Inflammatory macrophage treated with lipopolysaccharide for 1 hour (primary cell): ENCODE measurements around the gene MYO3B.
"Not testable (repeated sequence)": the region's sequence is repeated elsewhere in the genome, so short reads cannot be mapped to it uniquely, and the experiment has no call there.

Source experiments
- DNase-seq, 2 donors: peaks; one replicate each; pipeline ENCODE4 v3.0.0-alpha.2; 2020 to 2022

The MYO3B gene

GRCh38 chr2:170386554-170386953 is 208.6 kb downstream of the MYO3B start:
- no peak for DNase-seq

DNA sequence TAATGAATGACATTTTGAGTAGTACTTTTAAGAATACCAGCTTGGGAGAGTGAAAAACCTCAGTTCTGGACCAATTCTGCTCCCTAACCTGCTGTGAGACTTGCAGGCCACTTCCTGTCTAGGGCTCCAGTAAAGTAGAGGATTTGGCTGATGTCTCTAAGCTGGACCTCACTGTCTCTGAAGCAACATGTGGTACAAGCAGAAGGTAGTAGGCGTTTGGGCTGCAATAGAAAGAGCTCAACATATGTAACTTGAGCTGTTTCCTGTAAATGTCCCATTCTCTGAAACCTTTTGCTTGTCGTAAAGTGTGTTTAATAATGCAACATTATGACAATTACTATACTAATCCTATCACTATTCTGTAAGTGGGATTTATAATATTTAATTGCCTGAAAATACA is 213.1 kb downstream of the MYO3B start:
- no peak for DNase-seq

- DNase-seq, result no peak
Observed at GRCh38 chr2:170391697-170392096, 213.8 kb downstream of the MYO3B start.

- no peak for DNase-seq
Observed at GRCh38 chr2:170393861-170394498, 216.0 kb downstream of the MYO3B start.

DNA sequence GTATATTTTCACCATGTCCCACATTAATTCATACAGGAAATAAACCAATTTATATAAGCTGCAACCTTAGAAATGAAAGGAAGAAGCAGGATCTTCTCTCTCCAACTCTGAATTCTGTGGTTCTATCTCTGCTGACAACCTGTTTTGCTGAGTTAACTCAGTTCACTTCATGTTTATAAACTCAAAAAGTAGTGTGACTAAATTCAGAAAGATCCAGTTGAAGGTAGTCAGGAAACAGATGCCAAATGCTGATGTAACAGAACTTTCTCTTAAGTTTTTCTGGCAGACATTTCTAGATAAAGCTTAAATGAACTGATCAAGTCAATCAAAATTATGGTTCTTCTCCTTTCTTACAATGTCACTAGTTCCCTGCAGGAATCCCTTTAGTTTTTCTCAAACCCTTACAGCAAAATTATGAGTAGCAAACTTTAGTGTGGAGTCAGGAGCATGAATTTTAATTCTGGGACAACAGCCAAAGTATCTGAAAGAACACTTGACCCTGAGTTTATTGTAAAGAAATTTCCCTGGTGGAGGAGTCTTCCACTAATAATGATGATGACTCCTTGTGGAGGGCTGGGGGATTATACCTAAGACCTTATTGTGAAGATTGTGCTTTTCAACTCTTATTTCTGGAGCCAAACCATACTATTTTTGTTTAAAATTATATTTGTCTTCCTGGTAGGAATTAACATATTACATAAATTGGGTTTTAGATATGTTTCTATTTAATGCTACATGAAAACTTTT is 216.9 kb downstream of the MYO3B start:
- no peak for DNase-seq

DNA sequence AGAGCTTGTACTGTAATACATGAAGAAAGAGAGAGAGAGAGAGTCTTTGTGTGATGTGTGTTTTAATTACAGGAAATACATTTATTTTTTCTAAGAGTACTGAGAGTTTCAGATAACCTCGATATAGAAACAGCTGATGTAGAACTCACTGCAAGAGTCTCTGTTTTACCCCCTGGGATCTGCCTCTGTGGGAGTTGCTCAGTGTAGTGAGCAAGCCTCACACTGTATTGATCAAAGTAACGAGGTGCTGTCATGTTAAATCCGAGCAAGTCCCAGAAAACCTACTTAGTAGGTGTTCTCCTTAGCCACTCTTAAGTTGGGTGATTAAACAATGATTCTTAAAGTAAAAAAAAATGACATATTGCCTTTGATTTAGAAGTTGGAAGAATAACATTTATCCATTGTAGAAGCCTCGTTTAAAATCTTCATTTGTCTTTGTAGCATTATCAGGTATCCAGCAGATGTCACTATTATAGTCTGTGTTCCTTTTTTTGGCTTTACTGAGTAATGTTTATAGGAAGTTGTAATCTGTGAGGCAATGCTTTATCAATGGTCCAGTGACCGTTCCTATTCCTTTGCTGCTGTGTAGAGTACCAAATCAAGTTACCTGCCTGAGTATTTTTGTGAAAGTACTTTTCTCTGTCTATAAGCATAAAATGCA is 219.0 kb downstream of the MYO3B start:
- peak; percentile 15 to 35 for DNase-seq

GRCh38 chr2:170401187-170401586 is 223.2 kb downstream of the MYO3B start:
- DNase-seq, result no peak

DNA sequence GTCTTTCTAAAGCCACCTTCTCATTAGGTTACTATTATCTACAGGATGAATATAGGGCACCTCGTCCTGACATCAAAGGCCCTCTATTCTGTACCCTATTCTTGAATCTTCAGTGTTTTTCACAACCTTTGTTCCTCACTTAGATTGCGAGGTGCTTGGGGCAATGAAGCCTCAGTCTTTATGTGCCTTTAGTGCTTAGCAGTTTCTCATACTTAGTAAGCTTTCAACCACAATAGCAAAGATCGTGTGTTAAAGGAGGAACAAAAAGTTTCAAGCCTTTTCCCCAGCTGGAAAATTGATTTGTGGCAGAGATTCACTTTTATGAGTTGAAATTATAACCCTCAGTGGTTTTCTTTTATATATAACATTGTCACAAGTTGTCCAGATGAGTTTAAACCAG is 226.9 kb downstream of the MYO3B start:
- DNase-seq, result no peak

DNA sequence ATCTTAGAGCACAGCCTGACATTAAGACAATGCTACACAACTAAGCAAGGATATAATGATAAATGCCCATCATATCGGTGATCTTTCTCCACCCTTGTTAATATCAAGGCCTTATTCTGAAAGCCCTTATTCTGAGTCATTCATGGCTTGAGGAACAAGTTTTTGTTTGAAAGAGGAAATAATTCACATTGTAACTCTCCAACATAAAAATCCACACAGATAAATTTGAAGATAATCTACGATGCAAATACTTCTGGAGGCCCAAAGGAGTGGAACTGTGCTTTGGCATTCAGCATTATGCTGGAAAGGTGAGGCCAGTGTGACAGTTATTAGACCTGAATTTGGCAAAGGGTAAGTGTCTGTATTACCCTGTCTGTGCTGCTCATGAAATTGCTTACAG is 227.4 kb downstream of the MYO3B start:
- DNase-seq, result no peak

DNA sequence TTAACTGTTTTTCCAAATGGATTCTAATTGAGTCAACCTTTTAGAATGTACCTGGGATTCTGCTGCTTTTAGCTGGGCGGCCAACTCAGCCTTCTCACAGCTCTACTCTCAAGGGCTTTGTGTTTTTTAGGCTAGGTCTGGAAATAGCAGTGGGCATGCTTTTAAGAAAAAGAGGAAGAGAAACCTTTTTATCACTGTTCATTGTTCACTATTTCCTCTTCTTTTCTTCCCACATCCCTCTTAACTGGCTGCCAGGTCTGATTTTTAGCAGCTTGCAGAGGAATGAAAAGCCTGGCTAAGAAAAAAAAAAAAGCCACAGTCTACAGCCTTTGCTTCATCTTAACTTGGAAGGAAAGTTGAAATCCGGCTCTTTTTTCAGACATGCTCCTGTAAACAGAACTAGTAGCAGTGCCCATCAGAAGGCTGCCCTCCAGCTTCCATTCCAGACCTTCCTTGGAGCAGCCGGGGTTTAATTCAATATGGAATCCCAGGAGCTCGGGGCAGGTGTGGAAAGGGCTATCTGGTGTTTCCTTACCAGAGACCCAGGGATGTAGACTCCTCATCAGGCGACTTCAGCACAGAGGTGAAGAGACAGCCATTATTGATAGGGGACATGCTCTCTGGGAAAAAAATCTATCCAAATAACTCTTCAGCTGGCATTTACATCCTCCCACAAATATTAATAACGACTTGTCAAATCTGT is 230.7 kb downstream of the MYO3B start:
- DNase-seq, result peak in 1 of 2 donors; percentile 10

DNA sequence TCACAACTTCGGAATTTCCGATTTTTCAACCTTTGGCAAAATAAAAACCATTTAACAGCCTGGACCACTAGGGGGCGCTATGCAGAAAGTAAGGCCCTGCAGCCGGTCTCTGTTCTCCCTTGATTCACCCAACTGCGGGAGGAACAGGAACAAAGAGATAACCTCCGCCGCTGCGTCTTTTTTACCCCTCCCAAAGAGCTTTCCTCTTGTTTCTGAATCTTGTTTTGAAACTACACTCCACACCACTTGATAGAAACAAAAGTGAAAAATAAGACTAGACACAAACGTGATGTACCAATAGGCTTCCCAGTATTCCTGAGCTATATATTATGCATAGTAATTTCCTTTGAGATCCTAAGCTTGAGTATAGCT is 231.2 kb downstream of the MYO3B start:
- peak; percentile 75 to 97 for DNase-seq

GRCh38 chr2:170411660-170412059 is 233.7 kb downstream of the MYO3B start:
- no peak for DNase-seq

DNA sequence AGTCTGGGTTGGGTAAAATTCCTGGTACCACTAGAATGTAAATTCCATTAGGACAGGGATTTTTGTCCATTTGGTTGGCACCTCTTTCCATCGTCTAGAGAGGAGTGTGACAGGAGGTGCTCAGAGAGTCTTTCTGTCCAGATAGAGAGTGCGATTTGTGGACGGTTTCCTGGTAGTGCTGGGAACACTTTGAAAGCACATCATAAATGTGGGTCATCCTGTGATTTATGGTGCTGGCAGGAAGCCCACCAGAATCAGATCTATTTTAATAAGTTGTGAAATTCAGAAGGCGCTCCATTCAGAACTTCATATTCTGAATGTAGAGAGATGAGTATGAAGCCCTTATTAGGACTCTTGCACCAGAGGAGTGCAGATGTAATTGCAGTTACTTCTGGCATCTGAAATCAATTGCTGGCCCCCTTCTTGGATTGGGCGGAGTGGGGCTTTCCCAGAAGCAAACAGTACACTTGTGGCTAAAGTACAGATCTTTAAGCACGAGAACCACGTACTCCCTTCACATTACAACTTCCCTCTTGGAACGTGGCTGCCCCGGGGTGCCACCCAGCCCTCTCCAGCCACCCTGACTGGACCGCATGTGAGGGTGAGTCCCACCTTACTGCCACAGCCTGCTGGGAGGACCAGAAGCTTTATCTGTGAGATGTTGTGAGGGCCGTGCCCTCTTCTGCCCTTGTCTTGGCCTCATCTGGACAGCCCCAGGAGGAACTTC is 243.2 kb downstream of the MYO3B start:
- no peak for DNase-seq

- no peak for DNase-seq
Observed at GRCh38 chr2:170423919-170424318, 246.0 kb downstream of the MYO3B start.

- peak; percentile 10 to 43 for DNase-seq
Observed at GRCh38 chr2:170425281-170425751, 247.4 kb downstream of the MYO3B start.

- no peak for DNase-seq
Observed at GRCh38 chr2:170428868-170429267, 250.9 kb downstream of the MYO3B start.

DNA sequence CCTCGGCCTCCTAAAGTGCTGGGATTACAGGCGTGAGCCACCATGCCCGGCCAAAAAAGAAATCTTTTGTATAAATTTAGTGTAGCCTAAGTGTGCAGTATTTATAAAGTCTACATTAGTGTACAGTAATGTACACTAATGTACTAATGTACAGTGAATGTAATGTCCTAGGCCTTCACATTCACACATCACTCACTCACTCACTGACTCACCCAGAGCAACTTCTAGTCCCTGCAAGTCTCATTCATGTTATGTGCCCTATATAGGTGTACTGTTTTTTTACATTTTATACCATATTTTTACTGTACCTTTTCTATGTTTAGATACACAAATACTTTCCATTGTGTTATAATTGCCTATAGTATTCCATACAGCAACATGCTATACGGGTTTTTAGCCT is 254.9 kb downstream of the MYO3B start:
- DNase-seq, result no peak

GRCh38 chr2:170433448-170433847 is 255.5 kb downstream of the MYO3B start:
- no peak for DNase-seq

DNA sequence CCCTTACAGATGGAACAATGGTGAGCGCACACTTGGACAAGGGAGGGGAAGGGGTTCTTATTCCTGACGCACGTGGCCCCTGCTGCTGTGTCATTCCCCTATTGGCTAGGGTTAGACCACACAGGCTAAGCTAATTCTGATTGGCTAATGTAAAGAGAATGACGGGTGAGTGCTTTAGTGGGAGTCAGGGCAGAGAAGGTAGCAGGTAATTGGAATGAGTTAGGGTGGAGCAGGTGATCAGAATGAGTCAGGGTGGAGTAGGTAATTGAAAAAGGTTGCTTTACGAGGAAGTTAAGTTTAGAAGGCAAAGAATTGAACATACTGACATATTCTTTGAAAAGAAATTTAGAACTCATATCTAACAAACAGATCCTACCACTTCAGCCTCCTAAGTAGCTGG is 256.4 kb downstream of the MYO3B start:
- DNase-seq, result not testable (repeated sequence)

- no peak for DNase-seq
Observed at GRCh38 chr2:170434900-170435621, 257.1 kb downstream of the MYO3B start.

- no peak for DNase-seq
Observed at GRCh38 chr2:170436077-170436943, 258.4 kb downstream of the MYO3B start.
